GM19239 (cell line): Measurements from ENCODE around the gene PLEKHA3.
"Not testable (repeated sequence)": the region's sequence is repeated elsewhere in the genome, so short reads cannot be mapped to it uniquely, and the experiment has no call there.

ENCODE experiments used
- DNase-seq: peaks from one replicate; pipeline ENCODE4 v3.0.0; 2011; ENCODE audit warnings: low spot score; ENCODE audit not compliant: insufficient read length
- FAIRE-seq: peaks from 2 replicates; lab custom pipeline; 2011; peaks lifted over from hg19 to GRCh38; lab: Jason Lieb, UNC

Gene PLEKHA3

GRCh38 chr2:178521304-178522150 lies 41.3 kb downstream of the PLEKHA3 start:
- DNase-seq, result no peak
- FAIRE-seq, result no peak

GRCh38 chr2:178522950-178523595 lies 42.8 kb downstream of the PLEKHA3 start:
- FAIRE-seq (peak; percentile 97), DNase-seq (peak; percentile 48)

DNA sequence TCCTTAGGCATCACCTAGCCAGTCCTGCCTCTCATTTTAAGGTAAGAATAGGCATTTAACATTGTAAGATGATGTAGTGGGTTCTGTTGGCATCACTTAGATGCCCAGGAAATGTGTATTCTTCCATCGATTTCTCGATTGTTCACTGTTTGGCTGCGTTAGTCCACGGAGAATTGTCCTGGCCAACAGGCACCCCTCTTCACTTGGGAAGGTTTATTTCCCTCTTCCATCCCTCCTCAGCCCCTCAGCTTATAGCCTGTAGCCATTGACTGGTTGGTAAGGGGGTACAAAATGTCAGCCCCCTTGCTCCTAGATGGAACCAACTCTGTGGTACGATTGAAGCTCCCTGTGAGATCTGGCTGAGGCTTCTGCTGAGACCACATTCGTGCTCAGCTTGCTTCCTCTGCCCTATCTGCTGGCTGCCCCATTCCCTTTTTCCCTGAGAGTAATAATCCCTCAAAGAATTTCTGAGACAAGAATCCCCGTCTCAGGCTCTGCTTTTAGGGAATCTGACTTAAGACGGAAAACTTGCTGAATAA lies 43.4 kb downstream of the PLEKHA3 start:
- DNase-seq (no peak), FAIRE-seq (no peak)

DNA sequence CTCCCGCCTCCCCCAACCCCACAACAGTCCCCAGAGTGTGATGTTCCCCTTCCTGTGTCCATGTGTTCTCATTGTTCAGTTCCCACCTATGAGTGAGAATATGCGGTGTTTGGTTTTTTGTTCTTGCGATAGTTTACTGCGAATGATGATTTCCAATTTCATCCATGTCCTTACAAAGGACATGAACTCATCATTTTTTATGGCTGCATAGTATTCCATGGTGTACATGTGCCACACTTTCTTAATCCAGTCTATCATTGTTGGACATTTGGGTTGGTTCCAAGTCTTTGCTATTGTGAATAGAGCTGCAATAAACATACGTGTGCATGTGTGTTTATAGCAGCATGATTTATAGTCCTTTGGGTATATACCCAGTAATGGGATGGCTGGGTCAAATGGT lies 44.8 kb downstream of the PLEKHA3 start:
- not testable (repeated sequence) for DNase-seq, FAIRE-seq

DNA sequence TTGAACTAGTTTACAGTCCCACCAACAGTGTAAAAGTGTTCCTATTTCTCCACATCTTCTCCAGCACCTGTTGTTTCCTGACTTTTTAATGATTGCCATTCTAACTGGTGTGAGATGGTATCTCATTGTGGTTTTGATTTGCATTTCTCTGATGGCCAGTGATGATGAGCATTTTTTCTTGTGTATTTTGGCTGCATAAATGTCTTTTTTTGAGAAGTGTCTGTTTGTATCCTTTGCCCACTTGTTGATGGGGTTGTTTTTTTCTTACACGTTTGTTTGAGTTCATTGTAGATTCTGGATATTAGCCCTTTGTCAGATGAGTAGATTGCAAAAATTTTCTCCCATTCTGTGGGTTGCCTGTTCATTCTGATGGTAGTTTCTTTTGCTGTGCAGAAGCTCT lies 45.2 kb downstream of the PLEKHA3 start:
- DNase-seq, FAIRE-seq: not testable (repeated sequence)

GRCh38 chr2:178526256-178526655 lies 46.0 kb downstream of the PLEKHA3 start:
- FAIRE-seq (no peak), DNase-seq (no peak)

DNA sequence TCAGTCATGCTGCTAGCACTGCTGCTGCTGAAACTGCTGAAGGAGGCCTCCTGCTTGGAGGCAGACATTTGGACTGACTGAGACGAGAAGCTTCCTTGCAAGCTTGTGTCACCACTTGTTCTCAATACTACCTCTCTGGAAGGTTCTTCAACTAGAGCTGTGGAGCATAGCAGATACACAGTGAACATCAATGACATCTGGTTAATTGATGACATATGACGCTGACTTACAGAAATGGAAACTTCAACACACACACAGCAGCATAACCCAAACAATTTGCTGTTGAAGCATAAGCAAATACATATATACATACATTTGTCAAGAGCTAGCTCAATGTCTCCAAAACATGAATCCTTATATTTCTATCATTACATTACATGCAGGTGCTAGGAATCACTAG lies 47.3 kb downstream of the PLEKHA3 start:
- DNase-seq (no peak), FAIRE-seq (peak; percentile 33)

- no peak for DNase-seq
- peak; percentile 88 for FAIRE-seq
These were observed 48.4 kb downstream of the PLEKHA3 start for GRCh38 chr2:178528647-178529046.

GRCh38 chr2:178529194-178529593 lies 48.9 kb downstream of the PLEKHA3 start:
- peak; percentile 8 for FAIRE-seq
- no peak for DNase-seq

GRCh38 chr2:178530131-178530530 lies 49.9 kb downstream of the PLEKHA3 start:
- FAIRE-seq (no peak), DNase-seq (no peak)

DNA sequence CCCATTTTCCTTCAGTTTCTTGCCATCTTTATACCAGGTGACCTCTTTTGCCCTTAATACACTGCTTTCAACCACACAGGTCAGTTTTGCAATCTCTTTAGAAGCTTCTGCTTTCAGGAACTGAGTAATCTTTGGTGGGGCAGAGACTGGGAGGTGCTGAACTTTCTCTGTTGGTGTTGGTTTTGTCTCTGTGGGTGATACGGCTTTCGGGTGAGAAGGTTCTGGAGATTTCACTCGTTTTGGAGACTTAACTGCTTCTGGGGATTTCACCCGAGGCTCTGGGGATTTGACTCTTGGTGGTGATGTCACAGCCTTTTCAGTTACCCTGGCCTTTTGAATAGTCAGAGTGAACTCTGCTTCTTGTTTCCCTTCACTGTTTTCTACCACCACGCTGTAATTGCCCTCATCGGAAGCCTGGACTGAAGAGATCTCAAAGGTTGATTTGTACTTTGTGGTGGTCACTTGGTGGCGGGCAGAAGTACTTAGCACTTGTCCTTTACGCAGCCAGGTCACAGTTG lies 50.4 kb downstream of the PLEKHA3 start:
- peak; percentile 37 for DNase-seq
- peak; percentile 96 for FAIRE-seq

DNA sequence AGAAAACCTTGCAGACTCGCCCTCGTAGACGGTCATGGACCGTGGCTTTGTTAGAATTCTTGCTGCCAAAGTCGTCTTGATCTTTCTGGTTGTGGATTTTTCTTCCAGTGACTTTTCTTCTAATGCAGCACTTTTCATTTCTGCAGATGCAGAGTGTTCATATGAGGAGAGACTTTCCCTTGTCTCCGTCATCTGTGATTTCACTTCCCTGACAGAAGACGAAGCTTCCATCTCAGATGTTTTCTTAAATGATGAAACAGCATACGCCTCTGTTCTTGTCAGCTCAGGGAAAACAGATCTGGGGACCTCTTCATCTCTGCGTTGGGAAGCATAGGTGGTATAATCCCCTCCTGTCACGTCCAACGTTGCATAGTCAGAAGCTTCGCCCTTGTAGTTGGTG lies 50.9 kb downstream of the PLEKHA3 start:
- FAIRE-seq (no peak), DNase-seq (no peak)

DNA sequence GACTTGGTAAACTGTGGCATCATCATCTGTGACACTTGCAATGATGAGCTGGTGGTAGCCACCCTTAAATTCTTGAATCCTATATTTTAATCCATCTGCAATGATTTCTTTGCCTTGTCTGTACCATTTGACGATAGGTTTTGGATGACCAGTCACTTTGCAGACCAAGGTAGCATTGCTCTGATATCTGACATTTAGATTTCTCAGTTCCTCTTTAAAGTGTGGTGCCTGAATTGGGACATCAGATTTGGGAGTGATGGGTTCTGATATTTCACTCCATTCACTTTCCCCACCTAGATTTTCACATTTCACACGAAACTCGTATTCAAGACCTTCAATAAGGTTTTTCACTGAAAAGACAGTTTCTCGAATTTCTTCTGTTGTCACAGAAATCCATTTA lies 55.8 kb downstream of the PLEKHA3 start:
- DNase-seq (no peak), FAIRE-seq (peak; percentile 11)

- FAIRE-seq, result no peak
- DNase-seq, result no peak
These were observed 61.9 kb downstream of the PLEKHA3 start for GRCh38 chr2:178542161-178542560.

DNA sequence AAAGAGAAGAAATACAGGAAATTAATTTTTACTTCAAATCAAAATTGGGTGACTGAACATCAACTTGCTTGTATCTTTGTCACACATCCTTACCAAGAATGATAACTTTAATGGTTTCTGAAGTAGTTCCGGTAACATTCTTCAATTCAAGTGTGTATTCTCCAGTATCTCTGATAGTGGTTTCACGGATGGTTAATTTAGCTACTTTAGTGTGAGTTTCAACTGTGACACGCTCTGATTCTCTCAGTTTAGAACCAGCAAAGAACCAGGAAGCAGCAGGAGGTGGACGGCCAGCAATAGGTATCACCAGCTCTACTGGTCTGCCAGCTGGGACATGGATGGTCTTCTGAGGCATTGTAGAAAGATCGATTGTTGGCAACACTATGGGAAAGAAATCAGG lies 62.3 kb downstream of the PLEKHA3 start:
- FAIRE-seq (no peak), DNase-seq (no peak)

GRCh38 chr2:178550352-178550751 lies 70.1 kb downstream of the PLEKHA3 start:
- FAIRE-seq (peak; percentile 11), DNase-seq (peak; percentile 9)

DNA sequence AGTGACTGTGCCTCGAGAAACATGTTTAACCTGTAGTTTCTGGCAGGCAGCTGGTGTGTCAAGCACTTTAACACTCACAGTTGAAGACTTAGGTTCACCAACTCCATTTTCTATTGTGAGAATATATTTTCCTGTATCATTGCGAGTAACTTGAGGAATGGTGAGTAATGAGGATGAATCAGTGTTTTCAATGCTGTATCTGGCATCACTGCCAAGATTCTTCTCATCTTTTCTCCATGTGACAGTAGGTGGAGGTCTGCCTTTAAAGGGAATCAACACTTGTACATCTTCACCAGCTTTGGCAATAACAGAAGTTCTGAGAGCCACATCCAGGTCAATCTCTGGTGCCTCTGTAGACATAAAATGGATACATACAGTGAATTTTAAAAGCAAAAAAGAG lies 72.8 kb downstream of the PLEKHA3 start:
- no peak for FAIRE-seq
- DNase-seq, result no peak
